OCI-LY7 (cell line): ENCODE measurements around the gene NLGN1. TPM values are rescaled to one million over a fixed set of nuclear protein-coding genes. Genes with fewer than 3 reads are reported as not detected.

Experiments
- BruUV-seq: library from RNA; stranded (reverse); fragments of 400-500 nt; replicated peaks from 2 replicates; lab custom pipeline; 2021; lab: Mats Ljungman, UMichigan
- CTCF ChIA-PET: fragments of 300-600 bp; sonication (Branson Sonifier 250); formaldehyde crosslinking; loops from one replicate; lab custom pipeline; 2022; ENCODE audit warnings: antibody characterized with exemption; ENCODE audit not compliant: unreplicated experiment; lab: Charles Lee
- POLR2A ChIA-PET: fragments of 300-600 bp; sonication (Branson Sonifier 250); formaldehyde crosslinking; loops from one replicate; lab custom pipeline; 2022; ENCODE audit warnings: antibody characterized with exemption; lab: Charles Lee
- DNase-seq: peaks from one replicate; pipeline ENCODE4 v3.0.0-alpha.2; 2015; ENCODE audit warnings: low spot score
- H2AFZ ChIP-seq: fragments of 200-600 bp; sonication (generic), shearing (Covaris generic); 2 replicates; pipeline ENCODE4 v1.6.1; 2014; ENCODE audit warnings: mild to moderate bottlenecking, antibody characterized with exemption, low read length, moderate library complexity
- H3K27ac ChIP-seq: fragments of 200-600 bp; sonication (generic); 2 replicates; pipeline ENCODE4 v1.5.1; 2014; ENCODE audit warnings: mixed run types, low read depth, mild to moderate bottlenecking, moderate library complexity, low read length, inconsistent platforms; ENCODE audit not compliant: poor library complexity, severe bottlenecking
- H3K36me3 ChIP-seq: fragments of 200-600 bp; sonication (generic); 2 replicates; pipeline ENCODE4 v1.6.1; 2014; ENCODE audit warnings: mild to moderate bottlenecking, antibody characterized with exemption, low read length, moderate library complexity, mixed read lengths; ENCODE audit not compliant: insufficient read depth
- H3K4me1 ChIP-seq: fragments of 200-600 bp; sonication (generic); 2 replicates; pipeline ENCODE4 v1.5.1; 2014; ENCODE audit warnings: mild to moderate bottlenecking, low read length; ENCODE audit not compliant: insufficient read depth, poor library complexity, severe bottlenecking
- H3K4me2 ChIP-seq: fragments of 200-600 bp; sonication (generic); 2 replicates; pipeline ENCODE4 v1.6.1; 2014; ENCODE audit warnings: mild to moderate bottlenecking, low read length
- H3K4me3 ChIP-seq: fragments of 200-600 bp; sonication (generic); 2 replicates; pipeline ENCODE4 v1.5.1; 2014; ENCODE audit warnings: mild to moderate bottlenecking, low read depth, low read length; ENCODE audit not compliant: poor library complexity, severe bottlenecking
- H3K79me2 ChIP-seq: fragments of 200-600 bp; sonication (generic); 2 replicates; pipeline ENCODE4 v1.6.1; 2016; ENCODE audit warnings: low read depth, mild to moderate bottlenecking, low read length, moderate library complexity, mixed read lengths; ENCODE audit not compliant: insufficient read depth
- H3K9me2 ChIP-seq: fragments of 200-600 bp; sonication (generic); 2 replicates; pipeline ENCODE4 v1.6.1; 2016; ENCODE audit warnings: mild to moderate bottlenecking, low read length, mixed read lengths; ENCODE audit not compliant: insufficient read depth
- H3K9me3 ChIP-seq: fragments of 200-600 bp; sonication (generic); 2 replicates; pipeline ENCODE4 v1.6.1; 2014; ENCODE audit warnings: mild to moderate bottlenecking, mixed run types, low read length, mixed read lengths
- H4K20me1 ChIP-seq: fragments of 200-600 bp; sonication (generic); 2 replicates; pipeline ENCODE4 v1.6.1; 2014; ENCODE audit warnings: mild to moderate bottlenecking, antibody characterized with exemption, low read length, moderate library complexity, mixed read lengths; ENCODE audit not compliant: insufficient read depth
- EZH2phosphoT487 ChIP-seq: fragments of 200-600 bp; sonication (generic); IDR thresholded peaks from 2 replicates; pipeline ENCODE4 v1.6.1; 2018; ENCODE audit warnings: low read depth, borderline replicate concordance, mild to moderate bottlenecking, mixed run types, antibody characterized with exemption, low read length, moderate library complexity, mixed read lengths
- intact Hi-C: fragments of 100-400 bp; cut with micrococcal nuclease; formaldehyde crosslinking; loops from one replicate; pipeline ENCODE4 v1.10.0; 2022; ENCODE audit not compliant: unreplicated experiment
- small RNA-seq: library from RNA; depleted of rRNA; stranded (forward); fragments of <200 nt; gene quantifications from one replicate; pipeline ENCODE3, GENCODE V24; 2014
- total RNA-seq, 2 experiments: library from RNA; depleted of rRNA in 1 of 2; stranded (reverse); fragments of >200 nt in 1 of 2; shearing (Covaris generic) in 1 of 2; gene quantifications; 2 replicates each; pipeline ENCODE4 v1.2.3, GENCODE V29; 2014 to 2022
- TF ChIP-seq, protein P1 (sequence below): fragments of 200-600 bp; sonication (generic); conservative IDR thresholded peaks from 2 replicates; pipeline ENCODE4 v1.5.1; 2014; ENCODE audit warnings: mild to moderate bottlenecking, antibody characterized with exemption, low read length, moderate library complexity, mixed read lengths

NLGN1 gene
- total RNA-seq, 2 experiments from 2014 or later = not detected

GRCh38 chr3:174335324-174335723, 937.8 kb downstream of the NLGN1 start:
- intact Hi-C loops = no loop called here
- Histone ChIP-seq H3K9me2 (no peaks in the 10 kb centered on the region), H3K36me3 (no peaks in the 10 kb centered on the region), H3K4me2 (no peak overlapping the region), H3K27ac (no peak overlapping the region), H3K9me3 (no peaks in the 10 kb centered on the region), H3K79me2 (no peaks in the 10 kb centered on the region), H3K4me3 (no peak overlapping the region), H3K4me1 (no peaks in the 10 kb centered on the region), H2AFZ (no peak overlapping the region), H4K20me1 (no peaks in the 10 kb centered on the region)
- POLR2A ChIA-PET = no interaction called here
- CTCF ChIA-PET = no interaction called here
- no peak for TF ChIP-seq EZH2phosphoT487
- TF ChIP-seq, protein P1, sequence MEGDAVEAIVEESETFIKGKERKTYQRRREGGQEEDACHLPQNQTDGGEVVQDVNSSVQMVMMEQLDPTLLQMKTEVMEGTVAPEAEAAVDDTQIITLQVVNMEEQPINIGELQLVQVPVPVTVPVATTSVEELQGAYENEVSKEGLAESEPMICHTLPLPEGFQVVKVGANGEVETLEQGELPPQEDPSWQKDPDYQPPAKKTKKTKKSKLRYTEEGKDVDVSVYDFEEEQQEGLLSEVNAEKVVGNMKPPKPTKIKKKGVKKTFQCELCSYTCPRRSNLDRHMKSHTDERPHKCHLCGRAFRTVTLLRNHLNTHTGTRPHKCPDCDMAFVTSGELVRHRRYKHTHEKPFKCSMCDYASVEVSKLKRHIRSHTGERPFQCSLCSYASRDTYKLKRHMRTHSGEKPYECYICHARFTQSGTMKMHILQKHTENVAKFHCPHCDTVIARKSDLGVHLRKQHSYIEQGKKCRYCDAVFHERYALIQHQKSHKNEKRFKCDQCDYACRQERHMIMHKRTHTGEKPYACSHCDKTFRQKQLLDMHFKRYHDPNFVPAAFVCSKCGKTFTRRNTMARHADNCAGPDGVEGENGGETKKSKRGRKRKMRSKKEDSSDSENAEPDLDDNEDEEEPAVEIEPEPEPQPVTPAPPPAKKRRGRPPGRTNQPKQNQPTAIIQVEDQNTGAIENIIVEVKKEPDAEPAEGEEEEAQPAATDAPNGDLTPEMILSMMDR = no peak
- no TSS peak for BruUV-seq
- DNase-seq = no peak

- no peak overlapping the region for H3K4me2 ChIP-seq
- CTCF ChIA-PET = no interaction called here
- H3K36me3 ChIP-seq = no peaks in the 10 kb centered on the region
- H3K27ac ChIP-seq = no peak overlapping the region
- no peak overlapping the region for H2AFZ ChIP-seq
- POLR2A ChIA-PET = no interaction called here
- no TSS peak for BruUV-seq
- no peak for DNase-seq
- H3K4me3 ChIP-seq = no peak overlapping the region
- H4K20me1 ChIP-seq = no peaks in the 10 kb centered on the region
- H3K9me2 ChIP-seq = no peaks in the 10 kb centered on the region
- no peaks in the 10 kb centered on the region for H3K9me3 ChIP-seq
- H3K79me2 ChIP-seq = no peaks in the 10 kb centered on the region
- H3K4me1 ChIP-seq = no peaks in the 10 kb centered on the region
- no peak for TF ChIP-seq EZH2phosphoT487
- TF ChIP-seq, protein P1 = no peak
- intact Hi-C loops = no loop called here
Measured at GRCh38 chr3:174335910-174336309, 938.4 kb downstream of the NLGN1 start.

Small RNA genes lying within 50 kb of the gene (small RNA-seq; reads per million reads assigned to genes)
- gene RN7SKP234 = not detected
